HepG2 (cell line): ENCODE measurements around the gene PPA1. TPM values are rescaled to one million over a fixed set of nuclear protein-coding genes. Genes with fewer than 3 reads are reported as not detected.

ENCODE experiments used
- CBFB ChIP-seq: sonication (generic); formaldehyde crosslinking; IDR thresholded peaks from 2 replicates; pipeline ENCODE4 v1.4.0; 2020; ENCODE audit warnings: missing genetic modification reagents
- CREM ChIP-seq, 2 experiments: sonication (generic) in 1 of 2; formaldehyde crosslinking in 1 of 2; IDR thresholded peaks; 2 replicates each; pipeline versions ENCODE4 v1.4.0 to v1.6.1; 2016 to 2020; ENCODE audit warnings: antibody characterized with exemption in 1 of 2, mild to moderate bottlenecking in 1 of 2, missing genetic modification reagents in 1 of 2
- NFYC ChIP-seq: IDR thresholded peaks from 2 replicates; pipeline ENCODE4 v1.6.1; 2016; ENCODE audit warnings: missing genetic modification reagents, missing compliant biosample characterization
- ZNF557 ChIP-seq: sonication (generic); formaldehyde crosslinking; IDR thresholded peaks from 2 replicates; pipeline ENCODE4 v1.4.0; 2020; ENCODE audit warnings: missing genetic modification reagents
- polyA plus RNA-seq, 8 experiments: library from polyadenylated mRNA; depleted of rRNA in 3 of 8; stranded (reverse) in 7 of 8; unstranded in 1 of 8; fragments of >200 nt; fragmentation: Illumina TruSeq in 4 of 8; extraction: Trizol in 4 of 8; gene quantifications; 2 replicates each; pipeline versions ENCODE4 v1.2.1 to v1.2.3, GENCODE V29; 2011 to 2016; ENCODE audit warnings: low read depth in 4 of 8, missing spikeins in 1 of 8, mixed read lengths in 1 of 8; ENCODE audit not compliant: insufficient read depth in 1 of 8
- total RNA-seq, 5 experiments: library from RNA; depleted of rRNA; stranded (reverse); fragments of >200 nt; fragmentation: Illumina TruSeq; extraction: Trizol; gene quantifications; 2 replicates each; pipeline ENCODE4 v1.2.3, GENCODE V29; 2016; ENCODE audit warnings: low read depth in 1 of 5
- TF ChIP-seq, protein P1 (sequence below): sonication (generic); formaldehyde crosslinking; IDR thresholded peaks from 2 replicates; pipeline ENCODE4 v1.5.0; 2020; ENCODE audit warnings: mild to moderate bottlenecking, missing genetic modification reagents
- TF ChIP-seq, protein P2 (sequence below): sonication (generic); formaldehyde crosslinking; IDR thresholded peaks from 2 replicates; pipeline ENCODE4 v1.5.0; 2020; ENCODE audit warnings: mild to moderate bottlenecking, missing genetic modification reagents, borderline replicate concordance
- TF ChIP-seq, protein P3 (sequence below), 2 experiments: sonication (generic) in 1 of 2; formaldehyde crosslinking in 1 of 2; IDR thresholded peaks; 2 replicates each; pipeline versions ENCODE4 v1.6.1 to v1.9.0; 2014 to 2022; ENCODE audit warnings: antibody characterized with exemption in 1 of 2, borderline replicate concordance in 1 of 2, inconsistent platforms in 1 of 2, low read depth in 1 of 2, missing genetic modification reagents in 1 of 2
- TF ChIP-seq, protein P4 (sequence below): sonication (generic); formaldehyde crosslinking; IDR thresholded peaks from 2 replicates; pipeline ENCODE4 v1.9.0; 2022; ENCODE audit warnings: missing genetic modification reagents, mild to moderate bottlenecking, borderline replicate concordance

PPA1 gene
- total and polyA plus RNA-seq, 2 of the 13 experiments (the other 11 are each of a cell fraction or from before 2014, with no cell fraction given): 136 to 250 TPM

DNA sequence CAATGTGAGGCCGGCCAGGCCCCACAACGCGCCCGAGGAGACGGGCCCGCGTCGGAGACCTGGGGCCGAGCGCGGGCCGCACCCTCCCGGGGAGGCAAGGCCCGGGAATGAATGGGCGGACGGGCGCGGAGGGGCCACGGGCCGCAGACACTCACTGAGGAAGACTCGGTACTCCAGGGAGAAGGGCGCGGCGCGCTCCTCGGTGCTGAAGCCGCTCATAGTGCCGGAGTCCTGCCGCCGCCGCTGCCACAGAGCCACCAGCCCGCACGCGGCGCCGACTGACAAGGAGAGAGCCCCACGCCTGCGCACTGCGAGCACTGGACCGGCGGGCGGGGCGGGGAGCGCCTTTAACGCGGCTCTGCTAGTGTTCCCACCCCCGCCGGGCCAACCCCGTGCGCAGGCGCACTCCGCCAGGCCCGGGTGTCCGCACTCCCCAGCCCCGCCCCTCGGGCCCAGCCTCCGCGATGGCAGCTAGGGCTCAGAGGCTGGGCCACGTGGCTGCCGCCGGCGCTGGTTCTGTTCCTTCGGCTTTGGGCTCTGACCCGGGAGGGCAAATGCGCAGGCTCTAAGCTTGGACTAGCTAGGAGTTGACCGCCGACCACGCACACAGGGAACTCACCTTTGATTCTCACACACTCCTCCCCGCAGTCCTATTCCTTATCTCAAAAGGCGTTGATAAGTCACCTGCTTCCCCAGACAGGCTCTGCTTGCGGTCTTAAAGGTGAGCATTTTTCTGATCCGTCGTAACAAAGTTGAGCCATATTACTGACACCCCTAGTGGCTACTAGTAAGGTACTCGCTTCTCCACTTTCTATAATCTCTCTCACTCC is at the start of gene PPA1 (continued):
- TF ChIP-seq, protein P1, sequence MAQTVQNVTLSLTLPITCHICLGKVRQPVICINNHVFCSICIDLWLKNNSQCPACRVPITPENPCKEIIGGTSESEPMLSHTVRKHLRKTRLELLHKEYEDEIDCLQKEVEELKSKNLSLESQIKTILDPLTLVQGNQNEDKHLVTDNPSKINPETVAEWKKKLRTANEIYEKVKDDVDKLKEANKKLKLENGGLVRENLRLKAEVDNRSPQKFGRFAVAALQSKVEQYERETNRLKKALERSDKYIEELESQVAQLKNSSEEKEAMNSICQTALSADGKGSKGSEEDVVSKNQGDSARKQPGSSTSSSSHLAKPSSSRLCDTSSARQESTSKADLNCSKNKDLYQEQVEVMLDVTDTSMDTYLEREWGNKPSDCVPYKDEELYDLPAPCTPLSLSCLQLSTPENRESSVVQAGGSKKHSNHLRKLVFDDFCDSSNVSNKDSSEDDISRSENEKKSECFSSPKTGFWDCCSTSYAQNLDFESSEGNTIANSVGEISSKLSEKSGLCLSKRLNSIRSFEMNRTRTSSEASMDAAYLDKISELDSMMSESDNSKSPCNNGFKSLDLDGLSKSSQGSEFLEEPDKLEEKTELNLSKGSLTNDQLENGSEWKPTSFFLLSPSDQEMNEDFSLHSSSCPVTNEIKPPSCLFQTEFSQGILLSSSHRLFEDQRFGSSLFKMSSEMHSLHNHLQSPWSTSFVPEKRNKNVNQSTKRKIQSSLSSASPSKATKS (CRISPR knock-in tag): no peak; the same call in 1 of the 2 replicates
- TF ChIP-seq CREM (IDR thresholded peaks at IDR 0.05): no peak
- no peak for TF ChIP-seq CREM (CRISPR knock-in tag; IDR thresholded peaks at IDR 0.05)
- TF ChIP-seq, protein P2, sequence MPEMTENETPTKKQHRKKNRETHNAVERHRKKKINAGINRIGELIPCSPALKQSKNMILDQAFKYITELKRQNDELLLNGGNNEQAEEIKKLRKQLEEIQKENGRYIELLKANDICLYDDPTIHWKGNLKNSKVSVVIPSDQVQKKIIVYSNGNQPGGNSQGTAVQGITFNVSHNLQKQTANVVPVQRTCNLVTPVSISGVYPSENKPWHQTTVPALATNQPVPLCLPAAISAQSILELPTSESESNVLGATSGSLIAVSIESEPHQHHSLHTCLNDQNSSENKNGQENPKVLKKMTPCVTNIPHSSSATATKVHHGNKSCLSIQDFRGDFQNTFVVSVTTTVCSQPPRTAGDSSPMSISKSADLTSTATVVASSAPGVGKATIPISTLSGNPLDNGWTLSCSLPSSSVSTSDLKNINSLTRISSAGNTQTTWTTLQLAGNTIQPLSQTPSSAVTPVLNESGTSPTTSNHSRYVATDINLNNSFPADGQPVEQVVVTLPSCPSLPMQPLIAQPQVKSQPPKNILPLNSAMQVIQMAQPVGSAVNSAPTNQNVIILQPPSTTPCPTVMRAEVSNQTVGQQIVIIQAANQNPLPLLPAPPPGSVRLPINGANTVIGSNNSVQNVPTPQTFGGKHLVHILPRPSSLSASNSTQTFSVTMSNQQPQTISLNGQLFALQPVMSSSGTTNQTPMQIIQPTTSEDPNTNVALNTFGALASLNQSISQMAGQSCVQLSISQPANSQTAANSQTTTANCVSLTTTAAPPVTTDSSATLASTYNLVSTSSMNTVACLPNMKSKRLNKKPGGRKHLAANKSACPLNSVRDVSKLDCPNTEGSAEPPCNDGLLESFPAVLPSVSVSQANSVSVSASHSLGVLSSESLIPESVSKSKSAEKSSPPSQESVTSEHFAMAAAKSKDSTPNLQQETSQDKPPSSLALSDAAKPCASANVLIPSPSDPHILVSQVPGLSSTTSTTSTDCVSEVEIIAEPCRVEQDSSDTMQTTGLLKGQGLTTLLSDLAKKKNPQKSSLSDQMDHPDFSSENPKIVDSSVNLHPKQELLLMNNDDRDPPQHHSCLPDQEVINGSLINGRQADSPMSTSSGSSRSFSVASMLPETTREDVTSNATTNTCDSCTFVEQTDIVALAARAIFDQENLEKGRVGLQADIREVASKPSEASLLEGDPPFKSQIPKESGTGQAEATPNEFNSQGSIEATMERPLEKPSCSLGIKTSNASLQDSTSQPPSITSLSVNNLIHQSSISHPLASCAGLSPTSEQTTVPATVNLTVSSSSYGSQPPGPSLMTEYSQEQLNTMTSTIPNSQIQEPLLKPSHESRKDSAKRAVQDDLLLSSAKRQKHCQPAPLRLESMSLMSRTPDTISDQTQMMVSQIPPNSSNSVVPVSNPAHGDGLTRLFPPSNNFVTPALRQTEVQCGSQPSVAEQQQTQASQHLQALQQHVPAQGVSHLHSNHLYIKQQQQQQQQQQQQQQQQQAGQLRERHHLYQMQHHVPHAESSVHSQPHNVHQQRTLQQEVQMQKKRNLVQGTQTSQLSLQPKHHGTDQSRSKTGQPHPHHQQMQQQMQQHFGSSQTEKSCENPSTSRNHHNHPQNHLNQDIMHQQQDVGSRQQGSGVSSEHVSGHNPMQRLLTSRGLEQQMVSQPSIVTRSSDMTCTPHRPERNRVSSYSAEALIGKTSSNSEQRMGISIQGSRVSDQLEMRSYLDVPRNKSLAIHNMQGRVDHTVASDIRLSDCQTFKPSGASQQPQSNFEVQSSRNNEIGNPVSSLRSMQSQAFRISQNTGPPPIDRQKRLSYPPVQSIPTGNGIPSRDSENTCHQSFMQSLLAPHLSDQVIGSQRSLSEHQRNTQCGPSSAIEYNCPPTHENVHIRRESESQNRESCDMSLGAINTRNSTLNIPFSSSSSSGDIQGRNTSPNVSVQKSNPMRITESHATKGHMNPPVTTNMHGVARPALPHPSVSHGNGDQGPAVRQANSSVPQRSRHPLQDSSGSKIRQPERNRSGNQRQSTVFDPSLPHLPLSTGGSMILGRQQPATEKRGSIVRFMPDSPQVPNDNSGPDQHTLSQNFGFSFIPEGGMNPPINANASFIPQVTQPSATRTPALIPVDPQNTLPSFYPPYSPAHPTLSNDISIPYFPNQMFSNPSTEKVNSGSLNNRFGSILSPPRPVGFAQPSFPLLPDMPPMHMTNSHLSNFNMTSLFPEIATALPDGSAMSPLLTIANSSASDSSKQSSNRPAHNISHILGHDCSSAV (CRISPR knock-in tag): no peak
- TF ChIP-seq CBFB: 0 out of 2 replicates have a peak, but pooled peaks have one; percentile 46
- TF ChIP-seq, protein P3, sequence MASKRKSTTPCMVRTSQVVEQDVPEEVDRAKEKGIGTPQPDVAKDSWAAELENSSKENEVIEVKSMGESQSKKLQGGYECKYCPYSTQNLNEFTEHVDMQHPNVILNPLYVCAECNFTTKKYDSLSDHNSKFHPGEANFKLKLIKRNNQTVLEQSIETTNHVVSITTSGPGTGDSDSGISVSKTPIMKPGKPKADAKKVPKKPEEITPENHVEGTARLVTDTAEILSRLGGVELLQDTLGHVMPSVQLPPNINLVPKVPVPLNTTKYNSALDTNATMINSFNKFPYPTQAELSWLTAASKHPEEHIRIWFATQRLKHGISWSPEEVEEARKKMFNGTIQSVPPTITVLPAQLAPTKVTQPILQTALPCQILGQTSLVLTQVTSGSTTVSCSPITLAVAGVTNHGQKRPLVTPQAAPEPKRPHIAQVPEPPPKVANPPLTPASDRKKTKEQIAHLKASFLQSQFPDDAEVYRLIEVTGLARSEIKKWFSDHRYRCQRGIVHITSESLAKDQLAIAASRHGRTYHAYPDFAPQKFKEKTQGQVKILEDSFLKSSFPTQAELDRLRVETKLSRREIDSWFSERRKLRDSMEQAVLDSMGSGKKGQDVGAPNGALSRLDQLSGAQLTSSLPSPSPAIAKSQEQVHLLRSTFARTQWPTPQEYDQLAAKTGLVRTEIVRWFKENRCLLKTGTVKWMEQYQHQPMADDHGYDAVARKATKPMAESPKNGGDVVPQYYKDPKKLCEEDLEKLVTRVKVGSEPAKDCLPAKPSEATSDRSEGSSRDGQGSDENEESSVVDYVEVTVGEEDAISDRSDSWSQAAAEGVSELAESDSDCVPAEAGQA (IDR thresholded peaks at IDR 0.05; ENCODE audit: low read depth): no peak
- TF ChIP-seq, protein P3 (CRISPR knock-in tag; IDR thresholded peaks at IDR 0.05; ENCODE audit: borderline replicate concordance): no peak
- TF ChIP-seq, protein P4, sequence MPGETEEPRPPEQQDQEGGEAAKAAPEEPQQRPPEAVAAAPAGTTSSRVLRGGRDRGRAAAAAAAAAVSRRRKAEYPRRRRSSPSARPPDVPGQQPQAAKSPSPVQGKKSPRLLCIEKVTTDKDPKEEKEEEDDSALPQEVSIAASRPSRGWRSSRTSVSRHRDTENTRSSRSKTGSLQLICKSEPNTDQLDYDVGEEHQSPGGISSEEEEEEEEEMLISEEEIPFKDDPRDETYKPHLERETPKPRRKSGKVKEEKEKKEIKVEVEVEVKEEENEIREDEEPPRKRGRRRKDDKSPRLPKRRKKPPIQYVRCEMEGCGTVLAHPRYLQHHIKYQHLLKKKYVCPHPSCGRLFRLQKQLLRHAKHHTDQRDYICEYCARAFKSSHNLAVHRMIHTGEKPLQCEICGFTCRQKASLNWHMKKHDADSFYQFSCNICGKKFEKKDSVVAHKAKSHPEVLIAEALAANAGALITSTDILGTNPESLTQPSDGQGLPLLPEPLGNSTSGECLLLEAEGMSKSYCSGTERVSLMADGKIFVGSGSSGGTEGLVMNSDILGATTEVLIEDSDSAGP (CRISPR knock-in tag): peak; percentile 82
- TF ChIP-seq ZNF557 (CRISPR knock-in tag): 0 out of 2 replicates have a peak, but pooled peaks have one; percentile 42
- no peak for TF ChIP-seq NFYC (CRISPR knock-in tag)
